GM18870 (cell line): ENCODE data around the gene LHFPL2.

Source experiments
- ATAC-seq: cut with Tn5 transposase; IDR thresholded peaks from one replicate; pipeline ENCODE4 v1.9.1; 2021; ENCODE audit warnings: moderate library complexity; ENCODE audit not compliant: unreplicated experiment

LHFPL2 gene

GRCh38 chr5:78642701-78643100 lies 5.9 kb downstream of the LHFPL2 start:
- ATAC-seq: no peak

GRCh38 chr5:78640662-78641474 lies 7.7 kb downstream of the LHFPL2 start:
- peak; percentile 63 for ATAC-seq

GRCh38 chr5:78639791-78640190 lies 8.8 kb downstream of the LHFPL2 start:
- no peak for ATAC-seq

- ATAC-seq: no peak
Observed at GRCh38 chr5:78638973-78639669, 9.5 kb downstream of the LHFPL2 start.

- ATAC-seq: no peak
Observed at GRCh38 chr5:78638423-78638822, 10.1 kb downstream of the LHFPL2 start.

GRCh38 chr5:78637468-78637867 lies 11.1 kb downstream of the LHFPL2 start:
- no peak for ATAC-seq

- ATAC-seq: no peak
Observed at GRCh38 chr5:78636682-78637081, 11.9 kb downstream of the LHFPL2 start.

- no peak for ATAC-seq
Observed at GRCh38 chr5:78634634-78635033, 13.9 kb downstream of the LHFPL2 start.

GRCh38 chr5:78634229-78634628 lies 14.3 kb downstream of the LHFPL2 start:
- ATAC-seq: no peak

GRCh38 chr5:78633700-78634099 lies 14.9 kb downstream of the LHFPL2 start:
- no peak for ATAC-seq

- ATAC-seq: no peak
Observed at GRCh38 chr5:78632467-78632866, 16.1 kb downstream of the LHFPL2 start.

GRCh38 chr5:78631931-78632330 lies 16.6 kb downstream of the LHFPL2 start:
- ATAC-seq: no peak

- ATAC-seq: no peak
Observed at GRCh38 chr5:78630047-78630446, 18.5 kb downstream of the LHFPL2 start.

GRCh38 chr5:78629624-78630023 lies 18.9 kb downstream of the LHFPL2 start:
- ATAC-seq: no peak

GRCh38 chr5:78628270-78628992 lies 20.1 kb downstream of the LHFPL2 start:
- ATAC-seq: no peak

- ATAC-seq: no peak
Observed at GRCh38 chr5:78627766-78628165, 20.8 kb downstream of the LHFPL2 start.

- ATAC-seq: no peak
Observed at GRCh38 chr5:78627175-78627574, 21.4 kb downstream of the LHFPL2 start.

GRCh38 chr5:78626009-78626571 lies 22.5 kb downstream of the LHFPL2 start:
- no peak for ATAC-seq

GRCh38 chr5:78624992-78625391 lies 23.6 kb downstream of the LHFPL2 start:
- ATAC-seq: no peak

- ATAC-seq: no peak
Observed at GRCh38 chr5:78624011-78624541, 24.5 kb downstream of the LHFPL2 start.

- ATAC-seq: no peak
Observed at GRCh38 chr5:78622302-78622971, 26.1 kb downstream of the LHFPL2 start.
